Neural progenitor cell (in vitro differentiated cells): ENCODE results near the gene LDB2. TPM values are rescaled to one million over a fixed set of nuclear protein-coding genes. Genes with fewer than 3 reads are reported as not detected.

ENCODE experiments used
- DNase-seq: peaks from one replicate; pipeline ENCODE4 v3.0.0-alpha.2; 2016; ENCODE audit warnings: low spot score
- H2AFZ ChIP-seq: fragments of 200-600 bp; sonication (generic); replicated peaks from 2 replicates; pipeline ENCODE4 v1.6.1; 2016; ENCODE audit warnings: antibody characterized with exemption
- H3F3A ChIP-seq: fragments of 200-600 bp; sonication (generic); 2 replicates; pipeline ENCODE4 v1.6.1; 2016; ENCODE audit warnings: antibody characterized with exemption, low read depth
- H3K27ac ChIP-seq: fragments of 200-600 bp; sonication (generic); 2 replicates; pipeline ENCODE4 v1.5.1; 2016; ENCODE audit warnings: mild to moderate bottlenecking
- H3K27me3 ChIP-seq: fragments of 200-600 bp; sonication (generic); 2 replicates; pipeline ENCODE4 v1.6.1; 2016; ENCODE audit warnings: mild to moderate bottlenecking, moderate library complexity
- H3K36me3 ChIP-seq: fragments of 200-600 bp; sonication (generic); 2 replicates; pipeline ENCODE4 v1.5.1; 2016
- H3K4me1 ChIP-seq: fragments of 200-600 bp; sonication (generic); 2 replicates; pipeline ENCODE4 v1.6.1; 2016; ENCODE audit warnings: mixed run types
- H3K4me2 ChIP-seq: fragments of 200-600 bp; sonication (generic); 2 replicates; pipeline ENCODE4 v1.6.1; 2016
- H3K4me3 ChIP-seq: fragments of 200-600 bp; sonication (generic); 2 replicates; pipeline ENCODE4 v1.5.1; 2016
- H3K79me2 ChIP-seq: fragments of 200-600 bp; sonication (generic); 2 replicates; pipeline ENCODE4 v1.6.1; 2016; ENCODE audit warnings: low read depth
- H3K9ac ChIP-seq: fragments of 200-600 bp; sonication (generic); 2 replicates; pipeline ENCODE4 v1.6.1; 2016
- H3K9me3 ChIP-seq: fragments of 200-600 bp; sonication (generic); 2 replicates; pipeline ENCODE4 v1.5.1; 2016; ENCODE audit warnings: low read depth
- H4K20me1 ChIP-seq: fragments of 200-600 bp; sonication (generic); 2 replicates; pipeline ENCODE4 v1.6.1; 2016; ENCODE audit warnings: low read depth
- H3K27ac Mint-ChIP-seq: 3 replicates; pipeline ENCODE4 v1.8.0; 2021; ENCODE audit warnings: mixed read lengths
- H3K27me3 Mint-ChIP-seq: 2 replicates; pipeline ENCODE4 v1.8.0; 2022; ENCODE audit warnings: low read depth, mild to moderate bottlenecking, inconsistent platforms, moderate library complexity, mixed read lengths; ENCODE audit not compliant: insufficient read depth
- H3K36me3 Mint-ChIP-seq: 3 replicates; pipeline ENCODE4 v1.8.0; 2021; ENCODE audit warnings: mixed read lengths
- H3K4me1 Mint-ChIP-seq: 3 replicates; pipeline ENCODE4 v1.8.0; 2021; ENCODE audit warnings: mixed read lengths
- H3K4me3 Mint-ChIP-seq: 3 replicates; pipeline ENCODE4 v1.8.0; 2021; ENCODE audit warnings: mild to moderate bottlenecking, moderate library complexity, mixed read lengths
- H3K9me3 Mint-ChIP-seq: 3 replicates; pipeline ENCODE4 v1.8.0; 2020; ENCODE audit warnings: mixed read lengths
- EZH2 ChIP-seq: fragments of 200-600 bp; sonication (generic); IDR thresholded peaks from 2 replicates; pipeline ENCODE4 v1.6.1; 2017; ENCODE audit warnings: antibody characterized with exemption, mild to moderate bottlenecking, moderate library complexity
- EZH2phosphoT487 ChIP-seq: fragments of 200-600 bp; sonication (generic); IDR thresholded peaks from 2 replicates; pipeline ENCODE4 v1.6.1; 2017; ENCODE audit warnings: antibody characterized with exemption
- total RNA-seq: library from RNA; depleted of rRNA; stranded (reverse); fragments of >200 nt; gene quantifications from 2 replicates; pipeline ENCODE4 v1.2.3, GENCODE V29; 2015; ENCODE audit warnings: low replicate concordance
- TF ChIP-seq, protein P1 (sequence below): fragments of 200-600 bp; sonication (generic); IDR thresholded peaks from 2 replicates; pipeline ENCODE4 v1.5.1; 2017; ENCODE audit warnings: antibody characterized with exemption, mild to moderate bottlenecking

LDB2 gene
- total RNA-seq, 1 donor from 2014 or later: 24.3 TPM

DNA sequence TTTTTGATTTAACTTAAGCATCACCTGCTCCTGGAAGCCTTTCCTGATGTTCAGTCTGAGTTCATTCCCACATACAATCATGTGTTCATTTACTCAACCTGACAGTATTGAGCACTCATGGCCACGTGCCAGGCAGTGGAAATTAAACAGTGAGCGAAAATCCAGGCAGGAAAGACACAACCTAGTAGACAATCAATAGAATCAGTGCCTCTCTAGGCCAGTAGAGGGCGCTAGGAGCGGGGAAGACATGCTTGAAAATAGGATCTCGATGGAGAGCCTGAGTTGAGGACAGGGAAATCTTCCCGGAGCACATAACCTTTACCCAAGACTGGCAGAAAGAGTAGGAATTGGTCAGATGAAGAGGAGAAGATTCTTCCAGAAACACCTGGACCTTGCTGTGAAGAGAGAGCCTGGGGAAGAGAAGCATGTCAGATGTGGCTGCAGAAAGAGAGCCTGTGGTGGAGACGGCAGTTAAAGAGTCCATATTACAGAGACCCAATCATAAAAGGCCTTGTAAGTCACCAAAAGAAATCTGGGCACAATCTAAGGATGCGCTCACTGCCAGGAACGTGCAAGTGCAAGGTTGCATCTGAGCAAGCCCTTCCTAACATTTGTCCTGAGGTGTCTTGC lies 103.5 kb downstream of the LDB2 start:
- no peaks in the 10 kb centered on the region for H3K4me1 ChIP-seq
- no peak overlapping the region for H3K4me3 Mint-ChIP-seq
- no peak overlapping the region for H2AFZ ChIP-seq
- H3K9me3 ChIP-seq: no peaks in the 10 kb centered on the region
- peaks cover 2% of the 10 kb centered on the region for H3K9me3 Mint-ChIP-seq
- H3K36me3 Mint-ChIP-seq: no peaks in the 10 kb centered on the region
- H3K27me3 Mint-ChIP-seq: no peaks in the 10 kb centered on the region
- no peaks in the 10 kb centered on the region for H3F3A ChIP-seq
- peak; percentile 77 for DNase-seq
- peak overlapping the region; percentile 30 for H3K27ac Mint-ChIP-seq
- H3K79me2 ChIP-seq: no peaks in the 10 kb centered on the region
- no peak overlapping the region for H3K4me3 ChIP-seq
- H3K4me1 Mint-ChIP-seq: peaks cover 6% of the 10 kb centered on the region
- H3K9ac ChIP-seq: no peak overlapping the region
- no peaks in the 10 kb centered on the region for H4K20me1 ChIP-seq
- H3K27ac ChIP-seq: no peak overlapping the region
- no peaks in the 10 kb centered on the region for H3K36me3 ChIP-seq
- no peak overlapping the region for H3K4me2 ChIP-seq
- TF ChIP-seq, protein P1, sequence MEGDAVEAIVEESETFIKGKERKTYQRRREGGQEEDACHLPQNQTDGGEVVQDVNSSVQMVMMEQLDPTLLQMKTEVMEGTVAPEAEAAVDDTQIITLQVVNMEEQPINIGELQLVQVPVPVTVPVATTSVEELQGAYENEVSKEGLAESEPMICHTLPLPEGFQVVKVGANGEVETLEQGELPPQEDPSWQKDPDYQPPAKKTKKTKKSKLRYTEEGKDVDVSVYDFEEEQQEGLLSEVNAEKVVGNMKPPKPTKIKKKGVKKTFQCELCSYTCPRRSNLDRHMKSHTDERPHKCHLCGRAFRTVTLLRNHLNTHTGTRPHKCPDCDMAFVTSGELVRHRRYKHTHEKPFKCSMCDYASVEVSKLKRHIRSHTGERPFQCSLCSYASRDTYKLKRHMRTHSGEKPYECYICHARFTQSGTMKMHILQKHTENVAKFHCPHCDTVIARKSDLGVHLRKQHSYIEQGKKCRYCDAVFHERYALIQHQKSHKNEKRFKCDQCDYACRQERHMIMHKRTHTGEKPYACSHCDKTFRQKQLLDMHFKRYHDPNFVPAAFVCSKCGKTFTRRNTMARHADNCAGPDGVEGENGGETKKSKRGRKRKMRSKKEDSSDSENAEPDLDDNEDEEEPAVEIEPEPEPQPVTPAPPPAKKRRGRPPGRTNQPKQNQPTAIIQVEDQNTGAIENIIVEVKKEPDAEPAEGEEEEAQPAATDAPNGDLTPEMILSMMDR: peak; percentile 92
- TF ChIP-seq EZH2phosphoT487: no peak
- no peaks in the 10 kb centered on the region for H3K27me3 ChIP-seq

DNA sequence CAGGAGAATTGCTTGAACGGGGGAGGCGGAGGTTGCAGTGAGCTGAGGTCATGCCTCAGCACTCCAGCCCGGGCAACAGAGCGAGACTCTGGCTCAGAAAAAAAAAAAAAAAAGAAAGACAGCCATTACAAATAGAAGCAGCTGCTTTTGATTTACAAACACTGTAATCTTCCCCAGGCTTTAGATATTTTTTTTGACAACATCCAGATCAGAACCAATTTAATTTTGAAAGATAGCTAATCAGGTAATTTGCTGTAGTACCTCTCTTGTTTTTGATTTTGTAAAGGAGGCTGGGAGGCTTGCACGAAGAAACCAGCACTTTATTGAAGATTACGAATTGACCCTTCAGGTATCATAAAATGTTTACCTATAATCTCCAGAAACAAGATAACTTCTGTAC lies 107.0 kb downstream of the LDB2 start:
- no peak overlapping the region for H3K4me2 ChIP-seq
- H3K36me3 Mint-ChIP-seq: peaks cover 2% of the 10 kb centered on the region
- H3K27ac Mint-ChIP-seq: no peak overlapping the region
- H3K4me1 ChIP-seq: peaks cover 11% of the 10 kb centered on the region
- no peak for TF ChIP-seq EZH2
- TF ChIP-seq, protein P1: no peak
- H3F3A ChIP-seq: no peaks in the 10 kb centered on the region
- H3K27me3 ChIP-seq: no peaks in the 10 kb centered on the region
- H3K27ac ChIP-seq: no peak overlapping the region
- no peaks in the 10 kb centered on the region for H3K9me3 Mint-ChIP-seq
- DNase-seq: no peak
- no peaks in the 10 kb centered on the region for H3K9me3 ChIP-seq
- H3K4me3 ChIP-seq: no peak overlapping the region
- H3K4me1 Mint-ChIP-seq: peaks cover 15% of the 10 kb centered on the region
- no peak overlapping the region for H3K4me3 Mint-ChIP-seq
- no peaks in the 10 kb centered on the region for H3K27me3 Mint-ChIP-seq
- no peaks in the 10 kb centered on the region for H4K20me1 ChIP-seq
- no peak overlapping the region for H2AFZ ChIP-seq
- no peak overlapping the region for H3K9ac ChIP-seq
- no peaks in the 10 kb centered on the region for H3K79me2 ChIP-seq
- H3K36me3 ChIP-seq: no peaks in the 10 kb centered on the region

DNA sequence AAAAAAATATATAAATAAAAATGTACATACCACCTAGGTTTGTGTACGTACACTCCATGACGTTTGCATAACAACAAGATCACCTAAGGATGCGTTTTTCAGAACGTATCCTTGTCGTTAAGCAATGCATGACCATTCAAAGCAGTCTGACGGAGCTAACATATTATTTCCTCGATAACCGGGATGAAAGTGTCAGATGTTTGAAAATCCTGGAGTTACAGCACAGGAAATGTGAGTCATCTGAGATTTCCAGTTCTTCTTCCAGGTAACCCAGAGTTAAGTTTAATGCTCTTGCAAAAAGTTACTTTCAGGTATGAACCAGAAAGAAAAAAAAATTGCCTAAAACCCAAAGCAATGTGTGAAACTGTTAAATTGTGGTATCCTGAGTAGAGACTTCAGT lies 107.9 kb downstream of the LDB2 start:
- Mint-ChIP-seq H3K27ac (no peak overlapping the region), H3K4me3 (no peak overlapping the region), H3K4me1 (peaks cover 21% of the 10 kb centered on the region), H3K36me3 (peaks cover 2% of the 10 kb centered on the region), H3K9me3 (no peaks in the 10 kb centered on the region), H3K27me3 (no peaks in the 10 kb centered on the region)
- Histone ChIP-seq H4K20me1 (no peaks in the 10 kb centered on the region), H3K9me3 (no peaks in the 10 kb centered on the region), H3K4me1 (peaks cover 12% of the 10 kb centered on the region), H3K4me2 (no peak overlapping the region), H3F3A (no peaks in the 10 kb centered on the region), H2AFZ (no peak overlapping the region), H3K27me3 (no peaks in the 10 kb centered on the region), H3K4me3 (no peak overlapping the region), H3K9ac (no peak overlapping the region), H3K27ac (no peak overlapping the region), H3K79me2 (no peaks in the 10 kb centered on the region), H3K36me3 (no peaks in the 10 kb centered on the region)
- TF ChIP-seq EZH2phosphoT487: no peak
- TF ChIP-seq EZH2: no peak
- TF ChIP-seq, protein P1: no peak
- no peak for DNase-seq
